ENCODE results near the gene TMEM109. TPM values are rescaled to one million over a fixed set of nuclear protein-coding genes. Genes with fewer than 3 reads are reported as not detected.

TMEM109 gene
- total RNA-seq, 2 donors from 2014 or later: 32.0 to 39.7 TPM

- DNase-seq (no peak), ATAC-seq (peak; percentile 52)
- intact Hi-C loops (cut with DNase I, micrococcal nuclease): no loop called here
Observed at GRCh38 chr11:60875366-60876167, 38.4 kb upstream of the TMEM109 start.

GRCh38 chr11:60876168-60876485 is 37.8 kb upstream of the TMEM109 start:
- intact Hi-C loops (cut with DNase I, micrococcal nuclease): no loop called here
- ATAC-seq: no peak
- no peak for DNase-seq

- ATAC-seq (no peak), DNase-seq (no peak)
- intact Hi-C loops (cut with DNase I, micrococcal nuclease): no loop called here
Observed at GRCh38 chr11:60878245-60879101, 35.5 kb upstream of the TMEM109 start.

- no peak for DNase-seq
- intact Hi-C loops (cut with DNase I, micrococcal nuclease): no loop called here
- no peak for ATAC-seq
Observed at GRCh38 chr11:60879104-60879503, 34.9 kb upstream of the TMEM109 start.

- ATAC-seq: no peak
- intact Hi-C loops (cut with DNase I, micrococcal nuclease): no loop called here
- DNase-seq: no peak
Observed at GRCh38 chr11:60879971-60880588, 33.9 kb upstream of the TMEM109 start.

- DNase-seq (no peak), ATAC-seq (no peak)
- intact Hi-C loops (cut with DNase I, micrococcal nuclease): no loop called here
Observed at GRCh38 chr11:60880643-60881282, 33.2 kb upstream of the TMEM109 start.

- DNase-seq (peak in 1 of 2 donors; percentile 72), ATAC-seq (peak; percentile 95)
- intact Hi-C loops (cut with DNase I, micrococcal nuclease): loop anchor here in 1 of 2 donors (5.0 kb wide), 1 partner anchor 55 kb away; no protein-coding TSS in a partner anchor
Observed at GRCh38 chr11:60887556-60887955, 26.4 kb upstream of the TMEM109 start.

GRCh38 chr11:60889869-60890311 is 24.1 kb upstream of the TMEM109 start:
- peak; percentile 33 for ATAC-seq
- intact Hi-C loops (cut with DNase I, micrococcal nuclease): loop anchor here in 1 of 2 donors (5.0 kb wide), 1 partner anchor 58 kb away; no protein-coding TSS in a partner anchor
- no peak for DNase-seq

GRCh38 chr11:60890696-60891095 is 23.3 kb upstream of the TMEM109 start:
- intact Hi-C loops (cut with DNase I, micrococcal nuclease): no loop called here
- ATAC-seq (no peak), DNase-seq (no peak)

- intact Hi-C loops (cut with DNase I, micrococcal nuclease): no loop called here
- ATAC-seq: no peak
- no peak for DNase-seq
Observed at GRCh38 chr11:60891103-60891741, 22.7 kb upstream of the TMEM109 start.

- peak; percentile 81 for ATAC-seq
- peak in 1 of 2 donors; percentile 48 for DNase-seq
- intact Hi-C loops (cut with DNase I, micrococcal nuclease): loop anchor here in 1 of 2 donors (5.0 kb wide), 1 partner anchor 63 kb away; no protein-coding TSS in a partner anchor
Observed at GRCh38 chr11:60895687-60896086, 18.3 kb upstream of the TMEM109 start.

- intact Hi-C loops (cut with DNase I, micrococcal nuclease): loop anchor here in 1 of 2 donors (5.0 kb wide), 1 partner anchor 65 kb away; no protein-coding TSS in a partner anchor
- DNase-seq (no peak), ATAC-seq (no peak)
Observed at GRCh38 chr11:60897496-60897895, 16.5 kb upstream of the TMEM109 start.

- DNase-seq (no peak), ATAC-seq (peak; percentile 53)
- intact Hi-C loops (cut with DNase I, micrococcal nuclease): loop anchor here in 1 of 2 donors (5.0 kb wide), 1 partner anchor 67 kb away; no protein-coding TSS in a partner anchor
Observed at GRCh38 chr11:60899046-60899936, 14.7 kb upstream of the TMEM109 start.

GRCh38 chr11:60899977-60900376 is 14.0 kb upstream of the TMEM109 start:
- DNase-seq: no peak
- intact Hi-C loops (cut with DNase I, micrococcal nuclease): loop anchor here in 1 of 2 donors (5.0 kb wide), 1 partner anchor 68 kb away; no protein-coding TSS in a partner anchor
- ATAC-seq: no peak

GRCh38 chr11:60900673-60901404 is 13.1 kb upstream of the TMEM109 start:
- intact Hi-C loops (cut with DNase I, micrococcal nuclease): no loop called here
- no peak for DNase-seq
- ATAC-seq: no peak

GRCh38 chr11:60902625-60903024 is 11.3 kb upstream of the TMEM109 start:
- intact Hi-C loops (cut with DNase I, micrococcal nuclease): no loop called here
- DNase-seq (no peak), ATAC-seq (no peak)

- ATAC-seq (no peak), DNase-seq (peak in 1 of 2 donors; percentile 4)
- intact Hi-C loops (cut with DNase I, micrococcal nuclease): no loop called here
Observed at GRCh38 chr11:60905047-60905446, 8.9 kb upstream of the TMEM109 start.
